ENCODE results near the gene RAD1.

Gene RAD1

GRCh38 chr5:34900652-34901051 lies 14.7 kb downstream of the RAD1 start:
- ChIA-PET POLR2A (no interaction called here), CTCF (interaction anchor here (1.1 to 1.7 kb wide), 5 partner anchors 16 to 425 kb away, joined by 3 to 7 read pairs (median 4); no protein-coding TSS in a partner anchor)
- Histone ChIP-seq H3K36me3 (ENCODE audit: control insufficient read depth in 4 of 4, insufficient read depth in 4 of 4, low read length in 3 of 4) (peaks cover 0 to 12% (median 4%) of the 10 kb centered on the region in 4 experiments), H3K4me3 (ENCODE audit: control insufficient read depth in 1 of 7, extremely low read depth in 1 of 7, insufficient read depth in 4 of 7, low read depth in 2 of 7, low read length in 6 of 7) (no peak overlapping the region), H3K4me1 (ENCODE audit: control extremely low read depth in 1 of 4, control insufficient read depth in 4 of 4, insufficient read depth in 4 of 4, low read length in 3 of 4) (peaks cover 0 to 7% (median 2%) of the 10 kb centered on the region in 4 experiments), H3K27me3 (replicated peaks in 2 of 5; ENCODE audit: control insufficient read depth in 4 of 5, insufficient read depth in 5 of 5, low read length in 4 of 5) (no peaks in the 10 kb centered on the region), H3K27ac (ENCODE audit: insufficient read depth in 1 of 2, low read depth in 1 of 2, low read length in 2 of 2, poor library complexity in 1 of 2, severe bottlenecking in 2 of 2) (no peak overlapping the region), H3K9me3 (ENCODE audit: control extremely low read depth in 1 of 5, control insufficient read depth in 4 of 5, insufficient read depth in 2 of 5, low read depth in 1 of 5, low read length in 4 of 5) (no peaks in the 10 kb centered on the region)
- 100% methylated on average over 2 of the region's 6 CpGs for WGBS (ENCODE audit: insufficient coverage)
- no peak for DNase-seq

- CTCF ChIA-PET, result interaction anchor here (0.7 to 4.6 kb wide), 30 partner anchors 9 to 752 kb away, joined by 3 to 70 read pairs (median 4); partner anchors contain the start of genes BRIX1 and TTC23L
- Histone ChIP-seq H3K27me3 (replicated peaks in 2 of 5; ENCODE audit: control insufficient read depth in 4 of 5, insufficient read depth in 5 of 5, low read length in 4 of 5) (no peaks in the 10 kb centered on the region), H3K4me3 (ENCODE audit: control insufficient read depth in 1 of 7, extremely low read depth in 1 of 7, insufficient read depth in 4 of 7, low read depth in 2 of 7, low read length in 6 of 7) (no peak overlapping the region), H3K4me1 (ENCODE audit: control extremely low read depth in 1 of 4, control insufficient read depth in 4 of 4, insufficient read depth in 4 of 4, low read length in 3 of 4) (peaks cover 0 to 7% (median 2%) of the 10 kb centered on the region in 4 experiments), H3K9me3 (ENCODE audit: control extremely low read depth in 1 of 5, control insufficient read depth in 4 of 5, insufficient read depth in 2 of 5, low read depth in 1 of 5, low read length in 4 of 5) (no peaks in the 10 kb centered on the region), H3K36me3 (ENCODE audit: control insufficient read depth in 4 of 4, insufficient read depth in 4 of 4, low read length in 3 of 4) (peaks cover 0 to 5% (median under 1%) of the 10 kb centered on the region in 4 experiments), H3K27ac (ENCODE audit: insufficient read depth in 1 of 2, low read depth in 1 of 2, low read length in 2 of 2, poor library complexity in 1 of 2, severe bottlenecking in 2 of 2) (no peak overlapping the region)
- WGBS (ENCODE audit: insufficient coverage), result 100% methylated on average over 2 of the region's 2 CpGs
- no peak for DNase-seq
- POLR2A ChIA-PET, result no interaction called here
These were observed 16.2 kb downstream of the RAD1 start for GRCh38 chr5:34899066-34899465.

GRCh38 chr5:34898258-34898895 lies 16.9 kb downstream of the RAD1 start:
- POLR2A ChIA-PET, result interaction anchor here (0.5 kb wide), 1 partner anchor 1192 kb away, joined by 4 read pairs; no protein-coding TSS in a partner anchor
- peaks cover 0 to 3% (median 0%) of the 10 kb centered on the region in 4 experiments for H3K4me1 ChIP-seq (ENCODE audit: control extremely low read depth in 1 of 4, control insufficient read depth in 4 of 4, insufficient read depth in 4 of 4, low read length in 3 of 4)
- no peaks in the 10 kb centered on the region for H3K9me3 ChIP-seq (ENCODE audit: control extremely low read depth in 1 of 5, control insufficient read depth in 4 of 5, insufficient read depth in 2 of 5, low read depth in 1 of 5, low read length in 4 of 5)
- H3K27ac ChIP-seq (ENCODE audit: insufficient read depth in 1 of 2, low read depth in 1 of 2, low read length in 2 of 2, poor library complexity in 1 of 2, severe bottlenecking in 2 of 2), result no peak overlapping the region
- peaks cover 0 to 5% (median under 1%) of the 10 kb centered on the region in 4 experiments for H3K36me3 ChIP-seq (ENCODE audit: control insufficient read depth in 4 of 4, insufficient read depth in 4 of 4, low read length in 3 of 4)
- WGBS (ENCODE audit: insufficient coverage), result 0% methylated on average over 2 of the region's 3 CpGs
- H3K4me3 ChIP-seq (ENCODE audit: control insufficient read depth in 1 of 7, extremely low read depth in 1 of 7, insufficient read depth in 4 of 7, low read depth in 2 of 7, low read length in 6 of 7), result no peak overlapping the region
- H3K27me3 ChIP-seq (replicated peaks in 2 of 5; ENCODE audit: control insufficient read depth in 4 of 5, insufficient read depth in 5 of 5, low read length in 4 of 5), result no peaks in the 10 kb centered on the region
- CTCF ChIA-PET, result interaction anchor here (0.6 to 4.6 kb wide), 40 partner anchors 8 to 752 kb away, joined by 3 to 70 read pairs (median 4); partner anchors contain the start of genes BRIX1 and TTC23L
- peak; percentile 65 to 82 (median 78) for DNase-seq

GRCh38 chr5:34897646-34898045 lies 17.7 kb downstream of the RAD1 start:
- ChIA-PET CTCF (interaction anchor here (0.7 to 4.6 kb wide), 31 partner anchors 8 to 425 kb away, joined by 3 to 70 read pairs (median 4); partner anchors contain the start of gene TTC23L), POLR2A (no interaction called here)
- H3K27ac ChIP-seq (ENCODE audit: insufficient read depth in 1 of 2, low read depth in 1 of 2, low read length in 2 of 2, poor library complexity in 1 of 2, severe bottlenecking in 2 of 2), result no peak overlapping the region
- no peak overlapping the region for H3K4me3 ChIP-seq (ENCODE audit: control insufficient read depth in 1 of 7, extremely low read depth in 1 of 7, insufficient read depth in 4 of 7, low read depth in 2 of 7, low read length in 6 of 7)
- no peak for DNase-seq
- H3K36me3 ChIP-seq (ENCODE audit: control insufficient read depth in 4 of 4, insufficient read depth in 4 of 4, low read length in 3 of 4), result peaks cover 0 to 5% (median under 1%) of the 10 kb centered on the region in 4 experiments
- H3K4me1 ChIP-seq (ENCODE audit: control extremely low read depth in 1 of 4, control insufficient read depth in 4 of 4, insufficient read depth in 4 of 4, low read length in 3 of 4), result no peaks in the 10 kb centered on the region
- H3K27me3 ChIP-seq (replicated peaks in 2 of 5; ENCODE audit: control insufficient read depth in 4 of 5, insufficient read depth in 5 of 5, low read length in 4 of 5), result no peaks in the 10 kb centered on the region
- no peaks in the 10 kb centered on the region for H3K9me3 ChIP-seq (ENCODE audit: control extremely low read depth in 1 of 5, control insufficient read depth in 4 of 5, insufficient read depth in 2 of 5, low read depth in 1 of 5, low read length in 4 of 5)

- Histone ChIP-seq H3K27me3 (replicated peaks in 2 of 5; ENCODE audit: control insufficient read depth in 4 of 5, insufficient read depth in 5 of 5, low read length in 4 of 5) (no peaks in the 10 kb centered on the region), H3K4me3 (ENCODE audit: control insufficient read depth in 1 of 7, extremely low read depth in 1 of 7, insufficient read depth in 4 of 7, low read depth in 2 of 7, low read length in 6 of 7) (no peak overlapping the region), H3K27ac (ENCODE audit: insufficient read depth in 1 of 2, low read depth in 1 of 2, low read length in 2 of 2, poor library complexity in 1 of 2, severe bottlenecking in 2 of 2) (no peak overlapping the region), H3K4me1 (ENCODE audit: control extremely low read depth in 1 of 4, control insufficient read depth in 4 of 4, insufficient read depth in 4 of 4, low read length in 3 of 4) (no peaks in the 10 kb centered on the region), H3K36me3 (ENCODE audit: control insufficient read depth in 4 of 4, insufficient read depth in 4 of 4, low read length in 3 of 4) (no peaks in the 10 kb centered on the region), H3K9me3 (ENCODE audit: control extremely low read depth in 1 of 5, control insufficient read depth in 4 of 5, insufficient read depth in 2 of 5, low read depth in 1 of 5, low read length in 4 of 5) (no peaks in the 10 kb centered on the region)
- DNase-seq, result peak in 2 of 3 donors; percentile 7 to 35
- ChIA-PET CTCF (interaction anchor here (0.7 to 4.6 kb wide), 8 partner anchors 9 to 423 kb away, joined by 3 to 70 read pairs (median 4); no protein-coding TSS in a partner anchor), POLR2A (interaction anchor here (1.0 kb wide), 1 partner anchor 20 kb away, joined by 3 read pairs; the partner anchor contains the start of genes BRIX1 and RAD1)
- WGBS (ENCODE audit: insufficient coverage), result 100% methylated on average over 2 of the region's 2 CpGs
These were observed 19.5 kb downstream of the RAD1 start for GRCh38 chr5:34895641-34896419.

GRCh38 chr5:34894716-34895115 lies 20.6 kb downstream of the RAD1 start:
- WGBS (ENCODE audit: insufficient coverage), result no CpG with 5 or more reads among the region's 1 CpG
- DNase-seq, result no peak
- Histone ChIP-seq H3K4me1 (ENCODE audit: control extremely low read depth in 1 of 4, control insufficient read depth in 4 of 4, insufficient read depth in 4 of 4, low read length in 3 of 4) (no peaks in the 10 kb centered on the region), H3K9me3 (ENCODE audit: control extremely low read depth in 1 of 5, control insufficient read depth in 4 of 5, insufficient read depth in 2 of 5, low read depth in 1 of 5, low read length in 4 of 5) (no peaks in the 10 kb centered on the region), H3K27ac (ENCODE audit: insufficient read depth in 1 of 2, low read depth in 1 of 2, low read length in 2 of 2, poor library complexity in 1 of 2, severe bottlenecking in 2 of 2) (no peak overlapping the region), H3K27me3 (replicated peaks in 2 of 5; ENCODE audit: control insufficient read depth in 4 of 5, insufficient read depth in 5 of 5, low read length in 4 of 5) (no peaks in the 10 kb centered on the region), H3K4me3 (ENCODE audit: control insufficient read depth in 1 of 7, extremely low read depth in 1 of 7, insufficient read depth in 4 of 7, low read depth in 2 of 7, low read length in 6 of 7) (no peak overlapping the region), H3K36me3 (ENCODE audit: control insufficient read depth in 4 of 4, insufficient read depth in 4 of 4, low read length in 3 of 4) (no peaks in the 10 kb centered on the region)
- POLR2A ChIA-PET, result no interaction called here
- CTCF ChIA-PET, result interaction anchor here (1.1 to 1.7 kb wide), 2 partner anchors 398 to 406 kb away, joined by 3 read pairs; no protein-coding TSS in a partner anchor

Data from common myeloid progenitor, CD34-positive (primary cell).